HEK293 (cell line): ENCODE measurements around the gene SLIT1.

Source experiments
- CTCF ChIA-PET: fragments of 350-600 bp; formaldehyde crosslinking; extraction: SDS; loops from one replicate; lab custom pipeline; 2021; ENCODE audit warnings: antibody characterized with exemption; lab: Yijun Ruan, JAX
- POLR2A ChIA-PET: fragments of 300-600 bp; formaldehyde crosslinking; extraction: SDS; loops from one replicate; lab custom pipeline; 2020; ENCODE audit warnings: antibody characterized with exemption, inconsistent platforms; lab: Yijun Ruan, JAX
- H3K27ac ChIP-seq: fragments of 200-500 bp; sonication (Bioruptor generic); 2 replicates; pipeline ENCODE4 v1.5.1; 2014; ENCODE audit warnings: low read depth, low read length, control low read depth, inconsistent platforms; ENCODE audit errors: extremely low read depth
- H3K36me3 ChIP-seq, 2 experiments: fragments of 200-500 bp in 1 of 2; sonication (Bioruptor generic) in 1 of 2; 1 replicate in 1 of 2; 2 replicates in 1 of 2; pipeline ENCODE4 v1.5.1; 2014 to 2017; ENCODE audit warnings: inconsistent platforms in 2 of 2, low read length in 2 of 2; ENCODE audit not compliant: control insufficient read depth in 2 of 2, insufficient read depth in 1 of 2
- H3K4me1 ChIP-seq: fragments of 200-500 bp; sonication (Bioruptor generic); 2 replicates; pipeline ENCODE4 v1.5.1; 2014; ENCODE audit warnings: mild to moderate bottlenecking, low read length, inconsistent platforms; ENCODE audit not compliant: control insufficient read depth, insufficient read depth
- H3K4me3 ChIP-seq: 2 replicates; pipeline ENCODE4 v1.5.1; 2011; ENCODE audit warnings: low read depth, mild to moderate bottlenecking, control low read depth, low read length, moderate library complexity
- H3K9me3 ChIP-seq: fragments of 200-500 bp; sonication (Bioruptor generic); 2 replicates; pipeline ENCODE4 v1.5.1; 2014; ENCODE audit warnings: low read depth, low read length, inconsistent platforms; ENCODE audit not compliant: control insufficient read depth, insufficient read depth
- GLIS2 ChIP-seq: fragments of 450-650 bp; formaldehyde crosslinking; IDR thresholded peaks from 2 replicates; pipeline ENCODE4 v1.5.1; 2016; ENCODE audit warnings: missing biosample characterization, missing genetic modification characterization
- KLF1 ChIP-seq: fragments of 450-650 bp; formaldehyde crosslinking; IDR thresholded peaks from 2 replicates; pipeline ENCODE4 v1.5.1; 2016; ENCODE audit warnings: missing biosample characterization, missing genetic modification characterization
- MYNN ChIP-seq: fragments of 450-650 bp; formaldehyde crosslinking; IDR thresholded peaks from 2 replicates; pipeline ENCODE4 v1.5.1; 2016; ENCODE audit warnings: missing biosample characterization, missing genetic modification characterization, borderline replicate concordance
- PATZ1 ChIP-seq: fragments of 450-650 bp; formaldehyde crosslinking; IDR thresholded peaks from 2 replicates; pipeline ENCODE4 v1.5.1; 2016; ENCODE audit warnings: missing biosample characterization, missing genetic modification characterization
- SALL2 ChIP-seq: fragments of 450-650 bp; formaldehyde crosslinking; IDR thresholded peaks from 2 replicates; pipeline ENCODE4 v1.5.0; 2017; ENCODE audit warnings: missing biosample characterization, mild to moderate bottlenecking, missing genetic modification characterization, borderline replicate concordance
- SP7 ChIP-seq: fragments of 450-650 bp; formaldehyde crosslinking; IDR thresholded peaks from 2 replicates; pipeline ENCODE4 v1.5.1; 2016; ENCODE audit warnings: missing biosample characterization, missing genetic modification characterization
- TRIM28 ChIP-seq: IDR thresholded peaks from 2 replicates; pipeline ENCODE4 v1.6.1; 2011; ENCODE audit warnings: low read length, control low read depth, borderline replicate concordance
- YY1 ChIP-seq: fragments of 450-650 bp; formaldehyde crosslinking; IDR thresholded peaks from 2 replicates; pipeline ENCODE4 v1.5.1; 2018; ENCODE audit warnings: missing biosample characterization, missing genetic modification characterization
- ZBTB1 ChIP-seq: fragments of 450-650 bp; formaldehyde crosslinking; IDR thresholded peaks from 2 replicates; pipeline ENCODE4 v1.5.1; 2016; ENCODE audit warnings: missing biosample characterization, missing genetic modification characterization
- ZIC2 ChIP-seq: fragments of 450-650 bp; formaldehyde crosslinking; IDR thresholded peaks from 2 replicates; pipeline ENCODE4 v1.5.1; 2016; ENCODE audit warnings: missing biosample characterization, missing genetic modification characterization
- ZNF148 ChIP-seq: fragments of 450-650 bp; formaldehyde crosslinking; IDR thresholded peaks from 2 replicates; pipeline ENCODE4 v1.5.0; 2017; ENCODE audit warnings: missing biosample characterization, missing genetic modification characterization, borderline replicate concordance
- ZNF366 ChIP-seq: fragments of 450-650 bp; formaldehyde crosslinking; conservative IDR thresholded peaks from 2 replicates; pipeline ENCODE4 v1.5.1; 2016; ENCODE audit warnings: missing biosample characterization, missing genetic modification characterization
- ZNF398 ChIP-seq: fragments of 450-650 bp; formaldehyde crosslinking; IDR thresholded peaks from 2 replicates; pipeline ENCODE4 v1.5.1; 2017; ENCODE audit warnings: missing biosample characterization, missing genetic modification characterization
- ZNF473 ChIP-seq: fragments of 450-650 bp; formaldehyde crosslinking; IDR thresholded peaks from 2 replicates; pipeline ENCODE4 v1.5.1; 2017; ENCODE audit warnings: missing biosample characterization, missing genetic modification characterization
- ZNF510 ChIP-seq: fragments of 450-650 bp; formaldehyde crosslinking; IDR thresholded peaks from 2 replicates; pipeline ENCODE4 v1.5.1; 2018; ENCODE audit warnings: mild to moderate bottlenecking, missing genetic modification characterization, missing biosample characterization; ENCODE audit not compliant: insufficient replicate concordance
- ZNF513 ChIP-seq: fragments of 450-650 bp; IDR thresholded peaks from 2 replicates; pipeline ENCODE4 v1.5.1; 2018; ENCODE audit warnings: missing biosample characterization, missing genetic modification characterization
- ZNF623 ChIP-seq: fragments of 450-650 bp; formaldehyde crosslinking; IDR thresholded peaks from 2 replicates; pipeline ENCODE4 v1.5.1; 2016; ENCODE audit warnings: missing biosample characterization, missing genetic modification characterization
- ZNF624 ChIP-seq: fragments of 450-650 bp; formaldehyde crosslinking; IDR thresholded peaks from 2 replicates; pipeline ENCODE4 v1.5.1; 2017; ENCODE audit warnings: missing biosample characterization, missing genetic modification characterization
- ZNF843 ChIP-seq: fragments of 450-650 bp; formaldehyde crosslinking; IDR thresholded peaks from 2 replicates; pipeline ENCODE4 v1.5.1; 2016; ENCODE audit warnings: missing biosample characterization, missing genetic modification characterization

Gene SLIT1

GRCh38 chr10:97001183-97001991, 184.4 kb downstream of the SLIT1 start:
- Histone ChIP-seq H3K9me3 (no peaks in the 10 kb centered on the region), H3K4me1 (no peaks in the 10 kb centered on the region; the same call in 1 of the 2 replicates), H3K4me3 (no peak overlapping the region), H3K27ac (no peak overlapping the region), H3K36me3 (no peaks in the 10 kb centered on the region)
- TF ChIP-seq ZNF843 (tag by site-specific recombination) (no peak), ZNF624 (tag by site-specific recombination) (no peak), SALL2 (tag by site-specific recombination) (no peak), ZNF513 (tag by site-specific recombination) (no peak)
- CTCF ChIA-PET, result no interaction called here
- POLR2A ChIA-PET, result no interaction called here

GRCh38 chr10:97000487-97001182, 185.1 kb downstream of the SLIT1 start:
- ChIA-PET POLR2A (no interaction called here), CTCF (no interaction called here)
- no peak overlapping the region for H3K4me3 ChIP-seq
- peaks cover 7% of the 10 kb centered on the region for H3K4me1 ChIP-seq
- H3K27ac ChIP-seq, result no peak overlapping the region
- no peaks in the 10 kb centered on the region for H3K36me3 ChIP-seq
- peak; percentile 36; the same call in 1 of the 2 replicates for TF ChIP-seq GLIS2 (tag by site-specific recombination)
- TF ChIP-seq ZIC2 (tag by site-specific recombination), result peak; percentile 76
- no peak for TF ChIP-seq KLF1
- H3K9me3 ChIP-seq, result no peaks in the 10 kb centered on the region

GRCh38 chr10:96999987-97000386, 185.8 kb downstream of the SLIT1 start:
- ChIA-PET CTCF (interaction anchor here (0.7 kb wide), 1 partner anchor 186 kb away, joined by 3 read pairs; the partner anchor contains the start of gene SLIT1), POLR2A (no interaction called here)
- Histone ChIP-seq H3K36me3 (no peaks in the 10 kb centered on the region), H3K4me1 (peaks cover 9% of the 10 kb centered on the region), H3K27ac (no peak overlapping the region), H3K4me3 (no peak overlapping the region), H3K9me3 (no peaks in the 10 kb centered on the region)
- TF ChIP-seq ZNF473 (tag by site-specific recombination) (no peak), ZNF510 (no peak), ZBTB1 (tag by site-specific recombination) (no peak), SP7 (tag by site-specific recombination) (no peak), ZNF623 (tag by site-specific recombination) (no peak)

GRCh38 chr10:96999337-96999736, 186.4 kb downstream of the SLIT1 start:
- no peaks in the 10 kb centered on the region for H3K9me3 ChIP-seq
- peaks cover 9% of the 10 kb centered on the region for H3K4me1 ChIP-seq
- H3K27ac ChIP-seq, result no peak overlapping the region
- H3K36me3 ChIP-seq, result no peaks in the 10 kb centered on the region
- CTCF ChIA-PET, result interaction anchor here (0.7 kb wide), 1 partner anchor 187 kb away, joined by 3 read pairs; the partner anchor contains the start of gene SLIT1
- POLR2A ChIA-PET, result no interaction called here
- H3K4me3 ChIP-seq, result no peak overlapping the region
- no peak for TF ChIP-seq MYNN (tag by site-specific recombination)
- no peak for TF ChIP-seq TRIM28
- TF ChIP-seq PATZ1 (tag by site-specific recombination), result no peak
- TF ChIP-seq ZNF148 (tag by site-specific recombination), result no peak
- TF ChIP-seq ZNF398 (tag by site-specific recombination), result no peak
- no peak for TF ChIP-seq YY1 (tag by site-specific recombination)
- no peak for TF ChIP-seq ZNF366 (tag by site-specific recombination)
